Suppressor macrophage treated with lipopolysaccharide for 4 hours (primary cell): ENCODE measurements around the gene MFNG.
A peak's percentile ranks its signal among the peaks of the same experiment; 100 is the strongest.

ENCODE experiments used
- DNase-seq: peaks from one replicate; pipeline ENCODE4 v3.0.0-alpha.2; 2020

MFNG gene

GRCh38 chr22:37443977-37444376, 42.2 kb downstream of the MFNG start:
- DNase-seq: no peak

GRCh38 chr22:37443086-37443485, 43.1 kb downstream of the MFNG start:
- DNase-seq: no peak

GRCh38 chr22:37442537-37442936, 43.6 kb downstream of the MFNG start:
- peak; percentile 43 for DNase-seq

- no peak for DNase-seq
These were observed 44.0 kb downstream of the MFNG start for GRCh38 chr22:37442135-37442534.

- no peak for DNase-seq
These were observed 45.3 kb downstream of the MFNG start for GRCh38 chr22:37440875-37441274.

- no peak for DNase-seq
These were observed 46.8 kb downstream of the MFNG start for GRCh38 chr22:37439347-37439746.

- no peak for DNase-seq
These were observed 50.1 kb downstream of the MFNG start for GRCh38 chr22:37435970-37436603.

GRCh38 chr22:37433786-37434185, 52.4 kb downstream of the MFNG start:
- DNase-seq: no peak

- DNase-seq: no peak
These were observed 53.5 kb downstream of the MFNG start for GRCh38 chr22:37432708-37433054.

GRCh38 chr22:37431801-37432707, 54.1 kb downstream of the MFNG start:
- peak; percentile 79 for DNase-seq

- no peak for DNase-seq
These were observed 54.8 kb downstream of the MFNG start for GRCh38 chr22:37431366-37431765.

GRCh38 chr22:37430941-37431340, 55.2 kb downstream of the MFNG start:
- DNase-seq: no peak

GRCh38 chr22:37428649-37429586, 57.3 kb downstream of the MFNG start:
- peak; percentile 66 for DNase-seq

GRCh38 chr22:37427711-37428635, 58.2 kb downstream of the MFNG start:
- no peak for DNase-seq

GRCh38 chr22:37427135-37427710, 59.0 kb downstream of the MFNG start, which contains the start of gene ELFN2:
Gene ELFN2, minus strand, starts transcription at chr22:37427479. Its CDS starts 51,945 bp downstream, at chr22:37375534.
- no peak for DNase-seq

- DNase-seq: no peak
These were observed 59.5 kb downstream of the MFNG start for GRCh38 chr22:37426706-37427134.

- no peak for DNase-seq
These were observed 60.1 kb downstream of the MFNG start for GRCh38 chr22:37425800-37426705.

- DNase-seq: no peak
These were observed 60.8 kb downstream of the MFNG start for GRCh38 chr22:37425369-37425768.

- no peak for DNase-seq
These were observed 62.9 kb downstream of the MFNG start for GRCh38 chr22:37423283-37423682.

GRCh38 chr22:37421468-37421877, 64.7 kb downstream of the MFNG start:
- no peak for DNase-seq
